HK-2 (cell line): Measurements from ENCODE around the gene IRX6.

Experiments used
- DNase-seq: peaks from one replicate; pipeline ENCODE4 v3.0.0-alpha.2; 2018; ENCODE audit not compliant: unreplicated experiment

IRX6 gene

DNA sequence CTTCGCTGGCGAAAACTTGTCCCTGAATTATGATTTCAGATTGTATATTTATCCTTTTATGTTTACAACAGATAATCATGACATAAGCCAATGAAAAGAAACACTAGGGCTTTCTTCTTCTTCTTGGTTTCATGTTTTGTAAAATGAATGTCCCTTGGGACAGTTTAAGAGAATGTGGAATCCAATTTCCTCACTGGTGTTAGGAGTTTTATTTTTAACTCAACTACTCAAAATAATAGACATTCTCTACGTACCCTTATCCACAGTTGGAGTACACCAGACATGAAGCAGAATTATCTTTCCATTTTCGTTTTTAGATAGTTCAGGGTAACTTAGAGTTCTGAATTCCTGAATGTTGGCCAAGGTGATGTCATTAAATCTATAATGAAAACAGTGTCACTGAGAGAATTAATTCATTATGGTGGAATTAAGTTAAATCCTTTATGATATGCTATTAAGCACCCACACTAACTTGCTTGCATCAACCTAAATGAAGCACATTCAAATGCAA lies 43.4 kb downstream of the IRX6 start:
- DNase-seq = no peak

DNA sequence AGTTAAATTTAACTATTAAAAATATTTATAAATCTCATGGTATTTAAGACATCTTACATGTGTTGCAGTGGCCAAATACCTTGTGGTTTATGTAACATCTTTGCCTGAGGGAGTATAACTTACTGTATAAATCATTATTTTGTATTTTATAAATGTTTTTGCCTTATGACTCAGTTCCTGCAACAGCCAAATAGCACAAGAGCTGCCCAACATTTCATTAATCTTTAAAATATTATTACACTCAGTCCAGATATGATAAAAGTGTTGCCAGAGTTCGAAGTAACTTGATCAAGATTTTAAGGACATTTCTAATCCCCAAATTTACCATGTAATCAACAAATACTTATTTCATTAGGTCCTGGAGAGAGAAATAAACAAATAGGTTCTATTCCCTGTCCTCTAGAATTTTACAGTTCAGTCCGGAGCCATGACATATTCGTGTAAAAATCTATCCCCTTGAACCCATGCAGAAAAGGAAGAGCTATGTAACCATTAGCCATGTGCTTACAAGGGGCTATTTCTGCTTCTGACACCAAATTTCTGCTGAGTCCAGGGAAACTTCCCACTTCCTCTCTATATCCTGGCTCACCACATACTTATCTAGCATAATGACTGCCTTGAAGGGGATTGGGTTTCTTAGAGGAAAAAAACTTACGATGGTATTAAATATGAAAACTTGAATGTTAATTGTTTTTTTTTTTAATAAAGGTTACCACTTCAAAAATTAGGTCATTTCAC lies 44.0 kb downstream of the IRX6 start:
- DNase-seq = no peak

DNA sequence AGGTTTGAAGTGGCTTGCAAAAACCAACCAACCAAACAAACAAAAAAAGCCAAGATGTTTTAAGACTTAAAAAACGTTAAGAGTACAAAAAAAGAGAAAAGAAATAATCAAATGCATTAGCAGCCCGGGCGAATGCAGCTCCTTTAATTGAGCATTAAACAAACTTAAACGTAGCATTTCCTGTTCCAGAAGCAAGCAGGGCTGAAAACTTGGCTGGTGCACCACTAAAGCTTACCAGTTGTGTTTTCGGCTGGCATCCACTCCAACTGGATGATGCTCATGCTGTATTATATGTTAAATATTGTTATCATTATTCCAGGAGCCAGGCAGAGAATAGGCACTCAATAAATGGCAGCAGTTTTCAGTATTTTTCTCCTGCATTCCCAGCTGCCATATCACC lies 45.1 kb downstream of the IRX6 start:
- DNase-seq = no peak

DNA sequence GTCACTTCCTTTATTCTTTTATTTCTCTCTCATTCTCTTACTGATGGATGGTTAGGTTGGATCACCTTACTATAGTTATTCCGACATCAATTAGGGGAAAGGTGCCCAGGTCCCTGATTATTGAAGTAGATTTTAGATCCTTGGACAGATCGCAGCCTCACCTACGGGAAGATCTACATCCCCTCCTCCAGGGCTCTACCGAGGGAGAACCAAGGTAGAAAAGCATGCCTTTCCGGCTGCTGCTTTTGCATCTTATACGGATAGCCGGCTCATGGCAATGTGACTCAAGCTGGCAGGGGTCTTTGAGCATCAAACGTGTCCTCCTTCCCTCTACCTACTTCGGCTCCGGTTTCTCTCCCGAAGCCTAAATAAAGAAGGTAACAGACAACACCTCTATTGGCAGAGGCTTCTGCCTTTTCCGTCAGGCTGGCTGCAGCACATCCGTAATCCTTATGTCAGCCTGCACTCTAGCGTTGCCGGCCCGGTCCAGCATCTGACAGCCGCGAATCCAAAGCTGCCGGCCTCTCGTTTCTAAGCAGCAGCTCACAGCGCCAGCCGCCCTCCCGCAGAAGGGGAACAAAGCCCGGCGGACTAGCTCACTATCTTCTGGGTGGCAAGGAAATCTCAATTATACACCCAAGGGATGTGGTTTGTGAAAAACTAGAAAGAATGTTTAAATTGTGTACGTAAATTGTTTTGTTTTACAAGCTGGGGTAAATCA lies 46.9 kb downstream of the IRX6 start:
- DNase-seq = peak; percentile 21

DNA sequence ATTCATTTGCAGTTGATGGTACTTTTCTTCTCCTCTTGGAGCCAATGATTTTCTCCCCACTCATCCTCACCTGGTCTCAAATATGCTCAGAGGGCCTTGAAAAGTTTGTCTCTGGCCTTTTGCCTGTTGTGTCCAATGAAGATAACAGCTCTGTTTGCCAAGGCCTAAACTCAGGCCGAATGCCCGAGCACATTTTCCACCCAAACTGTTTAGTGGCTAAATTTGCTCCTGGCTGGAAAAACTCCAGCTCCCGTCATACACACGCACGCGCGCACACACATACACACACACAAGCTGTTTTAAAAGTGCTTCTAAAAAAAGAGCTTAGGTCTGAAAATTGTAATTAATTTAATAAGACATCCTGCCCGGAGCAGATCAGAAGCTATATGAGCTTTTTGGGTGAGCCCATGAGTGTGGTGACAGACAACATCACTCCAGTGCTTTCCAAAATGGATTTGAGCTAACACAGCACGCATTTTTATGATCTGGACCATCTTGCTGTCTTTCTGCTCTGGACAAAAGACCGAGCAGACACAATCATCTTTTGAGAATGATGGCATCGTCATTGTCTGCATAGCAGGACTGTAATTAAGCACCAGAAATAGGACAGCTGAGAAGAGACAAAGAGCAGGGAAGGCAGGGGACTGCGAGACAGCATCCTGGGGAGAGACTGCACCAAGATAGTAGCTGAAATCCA lies 48.9 kb downstream of the IRX6 start:
- no peak for DNase-seq

DNA sequence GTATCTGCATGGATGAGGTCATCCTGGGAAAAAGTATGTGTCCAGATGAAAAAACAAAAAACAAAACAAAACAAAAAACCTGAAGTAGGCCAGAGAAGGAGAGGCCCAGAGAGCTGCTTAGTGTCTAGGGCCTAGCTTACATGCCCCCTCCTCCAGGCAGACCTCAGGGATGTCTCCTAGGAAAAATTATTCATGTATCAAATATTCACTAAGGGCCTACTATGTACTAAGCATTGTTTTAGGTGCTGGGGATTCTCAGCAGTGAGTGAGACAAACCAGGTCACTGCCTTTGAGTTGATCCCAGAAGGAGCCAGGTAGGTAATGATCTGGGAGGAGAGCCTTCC lies 49.5 kb downstream of the IRX6 start:
- no peak for DNase-seq

DNA sequence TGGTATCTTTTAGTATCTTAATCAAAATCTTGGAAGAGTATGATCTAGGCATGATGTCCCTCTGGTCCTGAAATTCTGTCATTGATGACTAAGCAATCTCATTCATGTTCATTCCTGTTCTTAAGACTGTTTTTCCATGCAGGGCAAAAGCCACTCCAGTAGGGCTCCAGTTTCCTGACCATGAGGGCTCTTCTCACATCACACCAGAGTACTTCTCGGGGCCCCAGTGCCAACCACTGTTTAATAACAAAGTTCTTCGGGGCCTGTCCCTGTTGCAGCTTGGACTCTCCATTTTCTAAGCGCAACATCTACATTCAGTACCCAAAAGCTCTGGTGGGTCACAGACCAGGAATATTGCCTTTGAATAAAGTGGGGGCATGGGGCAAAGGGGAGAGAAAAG lies 52.0 kb downstream of the IRX6 start:
- no peak for DNase-seq

DNA sequence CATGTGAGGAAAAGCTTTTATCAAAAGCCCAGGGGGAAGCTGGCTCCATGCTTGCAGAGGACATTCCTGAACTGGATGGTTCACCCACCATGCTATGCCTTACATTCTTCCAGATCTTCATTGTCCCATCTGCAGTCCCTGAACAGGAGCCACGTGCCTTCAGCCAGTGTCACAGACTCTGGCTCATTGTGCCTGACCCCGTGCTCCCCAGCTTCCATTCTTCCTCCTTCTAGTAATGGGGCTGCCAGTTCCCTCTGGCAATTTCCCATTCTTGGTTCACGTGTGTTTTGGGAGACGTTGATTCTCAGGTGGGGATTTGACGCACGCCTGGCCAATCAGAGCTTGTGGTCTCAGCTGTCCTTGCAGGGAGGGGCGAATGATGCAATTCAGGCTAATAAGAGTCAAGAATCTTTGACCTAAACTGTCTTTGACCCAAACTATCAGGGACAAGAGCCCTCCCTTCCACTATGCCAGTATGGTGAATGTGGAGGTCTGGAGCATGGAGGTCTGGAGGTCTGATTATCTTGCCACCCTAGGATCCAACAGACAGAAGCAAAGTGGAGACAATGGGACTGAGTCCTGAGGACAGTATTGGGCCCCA lies 52.7 kb downstream of the IRX6 start:
- no peak for DNase-seq

DNA sequence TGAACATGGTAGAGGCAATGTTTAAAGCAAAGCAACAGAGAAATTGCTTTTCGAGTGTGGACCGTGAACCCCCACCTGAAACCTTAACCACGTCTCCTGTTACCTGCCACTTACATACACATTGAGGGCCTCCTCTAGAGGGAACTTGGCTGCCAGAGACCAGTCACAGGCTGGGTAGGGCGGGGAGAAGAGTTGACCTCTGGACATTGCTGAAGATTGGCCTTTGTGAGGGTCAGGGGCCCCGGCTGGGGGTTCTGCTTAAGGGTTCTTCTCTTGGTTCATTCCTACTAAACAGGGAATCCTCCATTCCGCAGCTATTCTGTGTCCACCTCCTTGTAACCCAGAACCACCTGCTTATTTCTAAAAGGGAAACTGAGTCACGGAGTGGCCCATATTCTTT lies 53.8 kb downstream of the IRX6 start:
- no peak for DNase-seq

DNA sequence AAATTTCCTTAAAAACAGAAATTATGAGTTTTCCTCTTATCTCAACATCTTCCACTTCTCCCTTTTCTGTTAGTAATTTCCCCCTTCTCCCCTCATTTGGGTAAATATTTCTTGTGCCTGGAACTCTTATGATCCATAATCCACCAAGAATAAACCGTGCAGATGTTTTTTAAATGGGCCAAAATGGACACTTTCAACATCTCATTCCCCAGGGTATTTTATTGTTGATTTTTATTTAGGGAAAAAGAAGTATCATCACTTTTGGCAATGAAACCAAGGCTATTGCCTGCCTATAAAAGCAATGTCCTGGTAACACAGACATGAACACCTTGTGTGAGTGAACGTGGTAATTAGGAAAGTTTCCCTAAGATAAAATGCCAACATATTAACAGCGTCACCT lies 54.6 kb downstream of the IRX6 start:
- DNase-seq = no peak

DNA sequence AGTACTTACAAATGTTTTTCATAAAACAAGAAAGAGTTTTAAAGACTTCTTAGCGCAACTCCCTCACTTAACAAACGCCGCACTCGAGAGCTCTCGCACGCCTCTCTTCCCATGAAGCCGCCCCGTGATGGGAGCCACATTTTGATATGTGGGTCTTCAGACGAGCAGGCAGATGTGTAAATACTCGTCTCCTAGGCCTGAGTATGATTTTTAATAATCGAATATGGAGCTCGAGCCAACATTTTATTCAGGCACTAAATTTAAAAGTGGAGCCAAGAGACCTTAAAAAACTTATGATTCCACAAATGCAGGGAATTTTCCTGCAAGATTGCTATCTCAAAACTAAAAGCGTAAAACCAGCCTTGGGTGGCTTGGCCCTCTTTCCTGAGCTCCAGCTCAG lies 55.4 kb downstream of the IRX6 start:
- DNase-seq = no peak

DNA sequence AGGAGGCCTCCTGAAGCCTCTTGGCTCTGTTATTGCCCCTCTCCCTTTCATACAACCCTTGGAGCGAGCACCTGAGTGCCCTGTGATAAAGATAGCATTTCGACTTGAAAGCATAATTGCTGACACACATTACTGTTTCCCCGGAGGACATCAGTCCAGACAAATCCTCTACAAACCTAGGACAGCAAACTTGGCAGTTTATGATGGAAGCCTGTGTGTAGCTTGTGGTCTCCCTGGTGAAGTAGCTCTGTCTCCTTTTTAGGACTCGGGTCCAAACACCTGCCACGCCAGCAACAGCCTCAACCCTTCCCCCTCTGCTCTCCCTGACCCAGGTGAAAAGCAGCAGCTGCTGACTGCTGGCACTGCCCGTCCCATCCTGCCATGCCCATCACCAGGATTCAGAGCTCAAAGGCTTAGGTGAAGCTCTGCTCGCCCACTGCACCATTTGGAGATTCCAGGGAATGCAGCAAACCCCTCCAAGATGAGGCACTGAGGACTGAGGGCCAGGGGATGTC lies 55.9 kb downstream of the IRX6 start:
- no peak for DNase-seq
